Neutrophil (primary cell): ENCODE measurements around the gene NSD2.
"Not testable (repeated sequence)": the region's sequence is repeated elsewhere in the genome, so short reads cannot be mapped to it uniquely, and the experiment has no call there.

Experiments
- H3K27ac ChIP-seq: fragments of 200-600 bp; sonication (generic); 2 replicates; pipeline ENCODE4 v1.5.1; 2016; ENCODE audit warnings: mild to moderate bottlenecking, moderate library complexity
- H3K27me3 ChIP-seq: fragments of 200-600 bp; sonication (generic); 2 replicates; pipeline ENCODE4 v1.6.0; 2016; ENCODE audit warnings: mild to moderate bottlenecking
- H3K36me3 ChIP-seq: fragments of 200-600 bp; sonication (generic); 2 replicates; pipeline ENCODE4 v1.5.1; 2017
- H3K4me1 ChIP-seq, 2 experiments: fragments of 200-600 bp in 1 of 2; sonication (generic) in 1 of 2; 1 replicate in 1 of 2; 2 replicates in 1 of 2; pipeline versions ENCODE4 v1.5.1 to v1.6.1; 2013 to 2016; ENCODE audit warnings: low read depth in 1 of 2, low read length in 1 of 2, mild to moderate bottlenecking in 1 of 2, moderate library complexity in 1 of 2; ENCODE audit not compliant: control insufficient read depth in 1 of 2, insufficient read depth in 1 of 2
- H3K4me3 ChIP-seq, 2 experiments: fragments of 200-600 bp in 1 of 2; sonication (generic) in 1 of 2; 1 replicate in 1 of 2; 2 replicates in 1 of 2; pipeline ENCODE4 v1.5.1; 2013 to 2016; ENCODE audit warnings: low read depth in 1 of 2, low read length in 1 of 2, mild to moderate bottlenecking in 1 of 2, moderate library complexity in 1 of 2
- H3K9me3 ChIP-seq: fragments of 200-600 bp; sonication (generic); 2 replicates; pipeline ENCODE4 v1.5.1; 2016
- TF ChIP-seq, protein P1 (sequence below): fragments of 200-600 bp; sonication (generic); IDR thresholded peaks from 2 replicates; pipeline ENCODE4 v1.5.1; 2016; ENCODE audit warnings: antibody characterized with exemption

NSD2 gene

DNA sequence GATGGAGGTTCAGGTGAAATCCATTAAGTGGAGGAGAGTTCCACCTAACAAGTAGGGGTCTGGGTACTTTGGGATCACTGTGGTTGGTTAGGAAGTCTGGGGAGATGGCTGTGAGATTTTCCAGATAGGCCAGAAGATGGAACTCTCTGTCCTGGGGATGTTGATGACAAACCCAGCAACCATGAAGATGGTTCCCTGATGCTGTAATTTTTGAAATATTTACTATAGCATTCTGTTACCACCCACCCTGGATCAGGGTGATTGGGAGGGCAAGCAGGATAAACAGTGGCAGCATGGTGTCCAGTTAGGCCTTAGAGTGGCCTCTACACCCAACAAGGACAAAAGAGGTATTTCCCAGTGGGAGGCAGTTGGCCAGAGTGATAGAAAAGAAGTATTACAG, 153.5 kb downstream of the NSD2 start:
- H3K4me3 ChIP-seq, result no peak overlapping the region
- peaks cover 96% of the 10 kb centered on the region for H3K27me3 ChIP-seq
- H3K4me1 ChIP-seq, result no peaks in the 10 kb centered on the region
- no peaks in the 10 kb centered on the region for H3K9me3 ChIP-seq
- no peaks in the 10 kb centered on the region for H3K36me3 ChIP-seq
- no peak overlapping the region for H3K27ac ChIP-seq
- TF ChIP-seq, protein P1, sequence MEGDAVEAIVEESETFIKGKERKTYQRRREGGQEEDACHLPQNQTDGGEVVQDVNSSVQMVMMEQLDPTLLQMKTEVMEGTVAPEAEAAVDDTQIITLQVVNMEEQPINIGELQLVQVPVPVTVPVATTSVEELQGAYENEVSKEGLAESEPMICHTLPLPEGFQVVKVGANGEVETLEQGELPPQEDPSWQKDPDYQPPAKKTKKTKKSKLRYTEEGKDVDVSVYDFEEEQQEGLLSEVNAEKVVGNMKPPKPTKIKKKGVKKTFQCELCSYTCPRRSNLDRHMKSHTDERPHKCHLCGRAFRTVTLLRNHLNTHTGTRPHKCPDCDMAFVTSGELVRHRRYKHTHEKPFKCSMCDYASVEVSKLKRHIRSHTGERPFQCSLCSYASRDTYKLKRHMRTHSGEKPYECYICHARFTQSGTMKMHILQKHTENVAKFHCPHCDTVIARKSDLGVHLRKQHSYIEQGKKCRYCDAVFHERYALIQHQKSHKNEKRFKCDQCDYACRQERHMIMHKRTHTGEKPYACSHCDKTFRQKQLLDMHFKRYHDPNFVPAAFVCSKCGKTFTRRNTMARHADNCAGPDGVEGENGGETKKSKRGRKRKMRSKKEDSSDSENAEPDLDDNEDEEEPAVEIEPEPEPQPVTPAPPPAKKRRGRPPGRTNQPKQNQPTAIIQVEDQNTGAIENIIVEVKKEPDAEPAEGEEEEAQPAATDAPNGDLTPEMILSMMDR, result no peak

- H3K27ac ChIP-seq, result no peak overlapping the region
- H3K36me3 ChIP-seq, result no peaks in the 10 kb centered on the region
- H3K9me3 ChIP-seq, result no peaks in the 10 kb centered on the region
- no peak overlapping the region for H3K4me3 ChIP-seq
- H3K27me3 ChIP-seq, result peaks cover 96% of the 10 kb centered on the region
- no peaks in the 10 kb centered on the region for H3K4me1 ChIP-seq
- TF ChIP-seq, protein P1, result no peak
Observed at GRCh38 chr4:2025817-2026216, 154.6 kb downstream of the NSD2 start.

GRCh38 chr4:2027120-2027519, 155.9 kb downstream of the NSD2 start:
- H3K36me3 ChIP-seq, H3K4me3 ChIP-seq, H3K27ac ChIP-seq, H3K4me1 ChIP-seq, H3K9me3 ChIP-seq: not testable (repeated sequence)
- peaks cover 96% of the 10 kb centered on the region for H3K27me3 ChIP-seq

DNA sequence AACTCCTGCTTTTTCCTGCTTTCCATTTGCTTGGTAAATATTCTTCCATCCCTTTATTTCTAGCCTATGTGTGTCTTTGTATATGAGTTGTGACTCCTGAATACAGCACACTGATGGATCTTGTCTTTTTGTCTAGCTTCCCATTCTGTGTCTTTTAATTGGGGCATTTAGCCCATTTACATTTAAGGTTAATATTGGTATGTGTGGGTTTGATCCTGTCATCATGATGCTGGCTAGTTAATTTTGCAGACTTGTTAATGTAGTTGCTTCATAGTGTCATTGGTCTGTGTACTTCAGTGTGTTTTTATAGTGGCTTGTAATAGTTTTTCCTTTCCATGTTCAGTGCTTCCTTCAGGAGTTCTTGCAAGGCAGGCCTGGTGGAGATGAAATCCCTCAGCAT, 160.0 kb downstream of the NSD2 start:
- H3K9me3 ChIP-seq, H3K27ac ChIP-seq, H3K36me3 ChIP-seq, H3K4me3 ChIP-seq, H3K4me1 ChIP-seq: not testable (repeated sequence)
- H3K27me3 ChIP-seq, result peaks cover 97% of the 10 kb centered on the region
